DND-41 (cell line): ENCODE results near the gene NXNL1.

Source experiments
- EZH2 ChIP-seq: IDR thresholded peaks from 3 replicates; pipeline ENCODE4 v1.6.1; 2012; ENCODE audit warnings: borderline replicate concordance, low read depth, mild to moderate bottlenecking, moderate library complexity, low read length, inconsistent platforms; ENCODE audit not compliant: severe bottlenecking
- TF ChIP-seq, protein P1 (sequence below): IDR thresholded peaks from 2 replicates; pipeline ENCODE4 v1.5.1; 2012; ENCODE audit warnings: borderline replicate concordance, low read length, moderate library complexity, mild to moderate bottlenecking; ENCODE audit not compliant: poor library complexity, severe bottlenecking; ENCODE audit errors: extremely low read depth

DNA sequence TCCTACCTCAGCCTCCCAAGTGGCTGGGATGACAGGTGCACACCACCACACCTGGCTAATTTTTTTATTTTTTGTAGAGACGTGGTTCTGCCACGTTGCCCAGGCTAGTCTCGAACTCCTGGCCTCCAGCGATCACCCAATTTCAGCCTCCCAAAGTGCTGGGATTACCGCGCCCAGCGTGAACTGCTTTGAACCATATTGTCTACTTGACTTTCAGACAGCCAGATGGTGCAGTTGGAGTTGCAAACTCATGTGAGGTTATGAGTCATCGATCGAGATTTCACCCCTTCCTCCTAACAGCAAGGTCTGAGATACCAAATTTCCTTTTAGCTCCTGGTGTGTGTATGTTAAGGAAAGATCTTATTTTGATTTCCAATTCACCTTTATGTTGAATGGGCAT is 12.3 kb upstream of the NXNL1 start:
- TF ChIP-seq, protein P1, sequence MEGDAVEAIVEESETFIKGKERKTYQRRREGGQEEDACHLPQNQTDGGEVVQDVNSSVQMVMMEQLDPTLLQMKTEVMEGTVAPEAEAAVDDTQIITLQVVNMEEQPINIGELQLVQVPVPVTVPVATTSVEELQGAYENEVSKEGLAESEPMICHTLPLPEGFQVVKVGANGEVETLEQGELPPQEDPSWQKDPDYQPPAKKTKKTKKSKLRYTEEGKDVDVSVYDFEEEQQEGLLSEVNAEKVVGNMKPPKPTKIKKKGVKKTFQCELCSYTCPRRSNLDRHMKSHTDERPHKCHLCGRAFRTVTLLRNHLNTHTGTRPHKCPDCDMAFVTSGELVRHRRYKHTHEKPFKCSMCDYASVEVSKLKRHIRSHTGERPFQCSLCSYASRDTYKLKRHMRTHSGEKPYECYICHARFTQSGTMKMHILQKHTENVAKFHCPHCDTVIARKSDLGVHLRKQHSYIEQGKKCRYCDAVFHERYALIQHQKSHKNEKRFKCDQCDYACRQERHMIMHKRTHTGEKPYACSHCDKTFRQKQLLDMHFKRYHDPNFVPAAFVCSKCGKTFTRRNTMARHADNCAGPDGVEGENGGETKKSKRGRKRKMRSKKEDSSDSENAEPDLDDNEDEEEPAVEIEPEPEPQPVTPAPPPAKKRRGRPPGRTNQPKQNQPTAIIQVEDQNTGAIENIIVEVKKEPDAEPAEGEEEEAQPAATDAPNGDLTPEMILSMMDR, result no peak
- no peak for TF ChIP-seq EZH2
